Natural killer cell (primary cell): ENCODE results near the gene GALNT17. TPM values are rescaled to one million over a fixed set of nuclear protein-coding genes. Genes with fewer than 3 reads are reported as not detected.
"Not testable (repeated sequence)": the region's sequence is repeated elsewhere in the genome, so short reads cannot be mapped to it uniquely, and the experiment has no call there.

ENCODE experiments used
- ATAC-seq, 3 donors: fragments of 150-1000 bp in 2 of 3; fragments of 200-7000 bp in 1 of 3; cut with Tn5 transposase; 1 replicate in 1 of 3; 2 replicates in 2 of 3; pipeline ENCODE4 v1.10.0; 2021; ENCODE audit warnings: mild to moderate bottlenecking in 2 of 3, moderate library complexity in 2 of 3
- DNase-seq, 2 donors: peaks; one replicate each; pipeline versions ENCODE4 v3.0.0 to v3.0.0-alpha.2; 2013 to 2021; ENCODE audit warnings: mixed read lengths in 1 of 2
- H3K27ac ChIP-seq: one replicate; pipeline ENCODE4 v1.5.1; 2013; ENCODE audit warnings: mild to moderate bottlenecking, low read length
- H3K27me3 ChIP-seq: one replicate; pipeline ENCODE4 v1.6.1; 2013; ENCODE audit warnings: low read length; ENCODE audit not compliant: control insufficient read depth, insufficient read depth
- H3K36me3 ChIP-seq: one replicate; pipeline ENCODE4 v1.6.1; 2013; ENCODE audit warnings: low read length; ENCODE audit not compliant: control insufficient read depth, insufficient read depth
- H3K4me1 ChIP-seq: one replicate; pipeline ENCODE4 v1.6.1; 2013; ENCODE audit warnings: low read length; ENCODE audit not compliant: control insufficient read depth, insufficient read depth
- H3K4me3 ChIP-seq: one replicate; pipeline ENCODE4 v1.5.1; 2013; ENCODE audit warnings: low read length
- H3K9me3 ChIP-seq: one replicate; pipeline ENCODE4 v1.6.1; 2013; ENCODE audit warnings: low read length; ENCODE audit not compliant: control insufficient read depth, insufficient read depth
- H3K27ac Mint-ChIP-seq, 2 donors: one replicate each; pipeline ENCODE4 v1.8.0; 2022; ENCODE audit warnings: mild to moderate bottlenecking in 2 of 2, mixed read lengths in 2 of 2, moderate library complexity in 1 of 2
- H3K27me3 Mint-ChIP-seq, 2 donors: one replicate each; pipeline ENCODE4 v1.8.0; 2022; ENCODE audit warnings: low read depth in 2 of 2, mixed read lengths in 2 of 2
- H3K36me3 Mint-ChIP-seq: one replicate; pipeline ENCODE4 v1.8.0; 2022; ENCODE audit warnings: mixed read lengths
- H3K4me1 Mint-ChIP-seq, 2 donors: one replicate each; pipeline ENCODE4 v1.8.0; 2022; ENCODE audit warnings: mixed read lengths in 2 of 2
- H3K4me3 Mint-ChIP-seq: one replicate; pipeline ENCODE4 v1.8.0; 2022; ENCODE audit warnings: mild to moderate bottlenecking, moderate library complexity, mixed read lengths
- H3K9me3 Mint-ChIP-seq, 2 donors: one replicate each; pipeline ENCODE4 v1.8.0; 2022; ENCODE audit warnings: mixed read lengths in 2 of 2
- CTCF ChIP-seq: fragments of 200-600 bp; IDR thresholded peaks from one replicate; pipeline ENCODE4 v1.8.0; 2022; ENCODE audit warnings: antibody characterized with exemption
- WGBS: methylation state at CpG from one replicate; pipeline ENCODE4 v1.1.7; 2013; ENCODE audit warnings: missing lambda C conversion rate; ENCODE audit not compliant: insufficient coverage; 5-methylcytosine and 5-hydroxymethylcytosine counted together
- intact Hi-C: fragments of 100-400 bp; cut with micrococcal nuclease; formaldehyde crosslinking; loops from one replicate; pipeline ENCODE4 v1.14.2; 2022
- total RNA-seq, 4 donors: library from RNA; stranded (reverse); fragments of 120-200 nt in 1 of 4; gene quantifications; one replicate each; pipeline versions ENCODE4 v1.2.3 to v1.2.4, GENCODE V29; 2013 to 2022

The GALNT17 gene
- total RNA-seq, 3 donors from 2014 or later (not counting 1 experiment from before 2014, with no cell fraction given): not detected

- Mint-ChIP-seq H3K4me3 (no peak overlapping the region), H3K9me3 (peaks cover 0 to under 1% of the 10 kb centered on the region in 2 donors), H3K27me3 (no peaks in the 10 kb centered on the region), H3K36me3 (no peaks in the 10 kb centered on the region), H3K4me1 (no peaks in the 10 kb centered on the region), H3K27ac (no peak overlapping the region)
- Histone ChIP-seq H3K4me1 (no peaks in the 10 kb centered on the region), H3K9me3 (peaks cover 4% of the 10 kb centered on the region), H3K27me3 (no peaks in the 10 kb centered on the region), H3K36me3 (no peaks in the 10 kb centered on the region), H3K27ac (no peak overlapping the region), H3K4me3 (no peak overlapping the region)
- no peak for DNase-seq
- no peak for ATAC-seq
- intact Hi-C loops: no loop called here
- 69% methylated on average over 1 of the region's 1 CpG for WGBS
- no peak for TF ChIP-seq CTCF
Measured at GRCh38 chr7:71580027-71580426, 448.1 kb downstream of the GALNT17 start.

GRCh38 chr7:71584256-71584655, 452.3 kb downstream of the GALNT17 start:
- H3K27me3 ChIP-seq: no peaks in the 10 kb centered on the region
- Mint-ChIP-seq H3K27me3 (no peaks in the 10 kb centered on the region), H3K9me3 (peaks cover 0 to 2% of the 10 kb centered on the region in 2 donors), H3K4me1 (no peaks in the 10 kb centered on the region), H3K27ac (no peak overlapping the region), H3K36me3 (no peaks in the 10 kb centered on the region), H3K4me3 (no peak overlapping the region)
- DNase-seq (no peak), ATAC-seq (no peak)
- no peak for TF ChIP-seq CTCF
- H3K9me3 ChIP-seq: peaks cover 4% of the 10 kb centered on the region
- no peaks in the 10 kb centered on the region for H3K4me1 ChIP-seq
- intact Hi-C loops: no loop called here
- no peak overlapping the region for H3K27ac ChIP-seq
- H3K4me3 ChIP-seq: no peak overlapping the region
- WGBS: 73% methylated on average over 3 of the region's 3 CpGs
- no peaks in the 10 kb centered on the region for H3K36me3 ChIP-seq

- Histone ChIP-seq H3K27me3 (no peaks in the 10 kb centered on the region), H3K4me3 (no peak overlapping the region), H3K27ac (no peak overlapping the region), H3K36me3 (no peaks in the 10 kb centered on the region), H3K4me1 (no peaks in the 10 kb centered on the region), H3K9me3 (no peaks in the 10 kb centered on the region)
- ATAC-seq (no peak), DNase-seq (no peak)
- H3K36me3 Mint-ChIP-seq: no peaks in the 10 kb centered on the region
- H3K4me3 Mint-ChIP-seq: no peak overlapping the region
- no peaks in the 10 kb centered on the region for H3K4me1 Mint-ChIP-seq
- intact Hi-C loops: no loop called here
- H3K27ac Mint-ChIP-seq: no peak overlapping the region
- WGBS: 93% methylated on average over 7 of the region's 7 CpGs
- no peaks in the 10 kb centered on the region for H3K27me3 Mint-ChIP-seq
- H3K9me3 Mint-ChIP-seq: peaks cover 6 to 12% of the 10 kb centered on the region in 2 donors
- no peak for TF ChIP-seq CTCF
Measured at GRCh38 chr7:71591876-71592275, 459.9 kb downstream of the GALNT17 start.

GRCh38 chr7:71592388-71592787, 460.4 kb downstream of the GALNT17 start:
- H3K4me3 ChIP-seq, H3K27ac ChIP-seq, H3K9me3 ChIP-seq, ATAC-seq, H3K36me3 Mint-ChIP-seq, H3K4me1 ChIP-seq, H3K27ac Mint-ChIP-seq, DNase-seq, H3K4me3 Mint-ChIP-seq, H3K4me1 Mint-ChIP-seq, H3K27me3 Mint-ChIP-seq, H3K27me3 ChIP-seq, intact Hi-C loops, H3K36me3 ChIP-seq: not testable (repeated sequence)
- WGBS: 59% methylated on average over 1 of the region's 4 CpGs
- peaks cover 6 to 12% of the 10 kb centered on the region in 2 donors for H3K9me3 Mint-ChIP-seq
